ENCODE results near the gene DNAJB6.

DNAJB6 gene

DNA sequence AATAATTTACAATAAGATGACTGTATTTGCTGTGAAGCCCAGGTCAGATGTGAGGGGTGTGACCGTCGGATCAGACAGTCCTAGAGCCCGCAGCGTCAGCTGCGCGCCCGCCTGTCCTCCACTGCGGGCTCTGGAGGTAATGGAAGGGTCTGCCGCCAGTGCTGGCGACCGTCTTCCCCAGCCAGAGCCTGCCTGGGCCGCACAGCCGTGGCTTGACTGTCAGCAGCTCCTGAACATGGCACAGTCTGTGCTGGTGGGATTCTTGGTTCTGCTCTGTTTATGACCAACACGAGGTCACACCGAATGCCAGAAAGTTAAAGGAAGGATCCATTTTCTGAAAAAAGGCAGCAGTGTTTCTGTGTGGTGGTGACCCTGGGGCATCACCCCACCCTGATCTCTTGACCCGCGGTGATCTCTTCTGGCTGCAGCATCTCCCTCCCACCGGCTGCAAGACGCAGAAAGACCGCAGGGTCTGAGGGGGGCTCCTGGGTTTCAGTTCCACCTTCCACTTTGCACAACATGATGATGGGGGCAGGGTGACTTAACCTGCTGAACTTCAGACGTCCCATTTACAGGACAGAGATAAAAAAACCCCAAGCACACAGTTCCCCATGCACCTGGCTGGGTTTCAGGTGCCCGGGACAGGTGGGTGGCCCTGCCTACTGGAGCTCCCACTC is 103.7 kb downstream of the DNAJB6 start (continued):
- TF ChIP-seq, protein P1, sequence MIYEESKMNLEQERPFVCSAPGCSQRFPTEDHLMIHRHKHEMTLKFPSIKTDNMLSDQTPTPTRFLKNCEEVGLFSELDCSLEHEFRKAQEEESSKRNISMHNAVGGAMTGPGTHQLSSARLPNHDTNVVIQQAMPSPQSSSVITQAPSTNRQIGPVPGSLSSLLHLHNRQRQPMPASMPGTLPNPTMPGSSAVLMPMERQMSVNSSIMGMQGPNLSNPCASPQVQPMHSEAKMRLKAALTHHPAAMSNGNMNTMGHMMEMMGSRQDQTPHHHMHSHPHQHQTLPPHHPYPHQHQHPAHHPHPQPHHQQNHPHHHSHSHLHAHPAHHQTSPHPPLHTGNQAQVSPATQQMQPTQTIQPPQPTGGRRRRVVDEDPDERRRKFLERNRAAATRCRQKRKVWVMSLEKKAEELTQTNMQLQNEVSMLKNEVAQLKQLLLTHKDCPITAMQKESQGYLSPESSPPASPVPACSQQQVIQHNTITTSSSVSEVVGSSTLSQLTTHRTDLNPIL (CRISPR knock-in tag; IDR thresholded peaks at IDR 0.05; ENCODE audit: low read depth): no peak

DNA sequence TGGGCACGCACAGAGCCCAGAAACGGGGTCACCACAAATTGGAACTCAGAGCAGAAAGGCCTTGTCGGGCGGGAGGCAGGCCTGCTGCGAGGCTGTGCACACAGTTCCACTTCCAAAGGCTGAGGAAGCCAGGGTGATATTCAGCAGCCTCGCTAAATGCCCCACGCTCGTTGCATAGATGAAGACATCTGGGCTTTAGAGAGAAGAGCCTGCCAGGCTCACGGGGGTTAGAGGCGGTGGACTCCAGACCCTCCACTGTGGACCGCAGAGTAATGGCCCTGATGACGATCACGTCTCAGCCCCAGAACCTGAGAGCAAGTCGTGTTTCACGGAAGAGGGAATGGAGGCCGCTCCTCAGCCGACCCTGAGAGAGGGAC is 104.2 kb downstream of the DNAJB6 start:
- TF ChIP-seq ZC3H10 (CRISPR knock-in tag; IDR thresholded peaks at IDR 0.05) (no peak), ZNF565 (CRISPR knock-in tag; conservative IDR thresholded peaks at IDR 0.05; ENCODE audit: low read depth) (no peak), ISL1 (CRISPR knock-in tag; IDR thresholded peaks at IDR 0.05) (no peak), ESRRG (CRISPR knock-in tag; IDR thresholded peaks at IDR 0.05) (no peak), ZFP3 (CRISPR knock-in tag; IDR thresholded peaks at IDR 0.05) (no peak), GLIS3 (CRISPR knock-in tag; IDR thresholded peaks at IDR 0.05) (no peak), ARNTL (CRISPR knock-in tag; IDR thresholded peaks at IDR 0.05; ENCODE audit: borderline replicate concordance, low read depth) (no peak), RARB (CRISPR knock-in tag; IDR thresholded peaks at IDR 0.05) (no peak), OSR1 (CRISPR knock-in tag; IDR thresholded peaks at IDR 0.05) (no peak), CSDC2 (CRISPR knock-in tag; IDR thresholded peaks at IDR 0.05) (no peak), ZNF8 (CRISPR knock-in tag; IDR thresholded peaks at IDR 0.05) (no peak), ZNF70 (CRISPR knock-in tag; IDR thresholded peaks at IDR 0.05) (no peak), ZFP30 (CRISPR knock-in tag; IDR thresholded peaks at IDR 0.05) (no peak)
- TF ChIP-seq, protein P2, sequence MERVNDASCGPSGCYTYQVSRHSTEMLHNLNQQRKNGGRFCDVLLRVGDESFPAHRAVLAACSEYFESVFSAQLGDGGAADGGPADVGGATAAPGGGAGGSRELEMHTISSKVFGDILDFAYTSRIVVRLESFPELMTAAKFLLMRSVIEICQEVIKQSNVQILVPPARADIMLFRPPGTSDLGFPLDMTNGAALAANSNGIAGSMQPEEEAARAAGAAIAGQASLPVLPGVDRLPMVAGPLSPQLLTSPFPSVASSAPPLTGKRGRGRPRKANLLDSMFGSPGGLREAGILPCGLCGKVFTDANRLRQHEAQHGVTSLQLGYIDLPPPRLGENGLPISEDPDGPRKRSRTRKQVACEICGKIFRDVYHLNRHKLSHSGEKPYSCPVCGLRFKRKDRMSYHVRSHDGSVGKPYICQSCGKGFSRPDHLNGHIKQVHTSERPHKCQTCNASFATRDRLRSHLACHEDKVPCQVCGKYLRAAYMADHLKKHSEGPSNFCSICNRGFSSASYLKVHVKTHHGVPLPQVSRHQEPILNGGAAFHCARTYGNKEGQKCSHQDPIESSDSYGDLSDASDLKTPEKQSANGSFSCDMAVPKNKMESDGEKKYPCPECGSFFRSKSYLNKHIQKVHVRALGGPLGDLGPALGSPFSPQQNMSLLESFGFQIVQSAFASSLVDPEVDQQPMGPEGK (CRISPR knock-in tag; IDR thresholded peaks at IDR 0.05; ENCODE audit: borderline replicate concordance): no peak
- TF ChIP-seq, protein P3, sequence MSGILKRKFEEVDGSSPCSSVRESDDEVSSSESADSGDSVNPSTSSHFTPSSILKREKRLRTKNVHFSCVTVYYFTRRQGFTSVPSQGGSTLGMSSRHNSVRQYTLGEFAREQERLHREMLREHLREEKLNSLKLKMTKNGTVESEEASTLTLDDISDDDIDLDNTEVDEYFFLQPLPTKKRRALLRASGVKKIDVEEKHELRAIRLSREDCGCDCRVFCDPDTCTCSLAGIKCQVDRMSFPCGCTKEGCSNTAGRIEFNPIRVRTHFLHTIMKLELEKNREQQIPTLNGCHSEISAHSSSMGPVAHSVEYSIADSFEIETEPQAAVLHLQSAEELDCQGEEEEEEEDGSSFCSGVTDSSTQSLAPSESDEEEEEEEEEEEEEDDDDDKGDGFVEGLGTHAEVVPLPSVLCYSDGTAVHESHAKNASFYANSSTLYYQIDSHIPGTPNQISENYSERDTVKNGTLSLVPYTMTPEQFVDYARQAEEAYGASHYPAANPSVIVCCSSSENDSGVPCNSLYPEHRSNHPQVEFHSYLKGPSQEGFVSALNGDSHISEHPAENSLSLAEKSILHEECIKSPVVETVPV (CRISPR knock-in tag; IDR thresholded peaks at IDR 0.05): no peak
- ATAC-seq: no peak

DNA sequence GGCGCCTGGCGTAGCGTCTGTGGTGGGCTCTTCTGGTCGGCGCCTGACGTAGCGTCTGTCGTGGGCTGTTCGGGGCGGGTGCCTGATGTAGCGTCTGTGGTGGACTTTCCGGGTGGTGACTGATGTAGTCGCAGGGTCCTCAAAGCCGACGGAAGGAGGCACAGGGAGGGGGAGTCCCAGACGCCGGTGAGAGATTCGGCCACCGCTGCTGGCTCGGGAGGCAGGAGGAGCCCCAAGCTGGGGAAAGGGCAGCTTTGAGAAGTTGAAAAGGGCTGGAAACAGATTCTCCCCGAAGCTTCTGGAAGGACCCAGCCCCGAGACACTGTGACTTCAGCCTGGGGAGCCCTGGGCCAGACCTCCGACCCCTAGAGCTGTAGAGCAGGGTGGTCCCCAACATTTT is 105.7 kb downstream of the DNAJB6 start:
- no peak for TF ChIP-seq ZNF70 (CRISPR knock-in tag; IDR thresholded peaks at IDR 0.05)
- ATAC-seq: no peak

DNA sequence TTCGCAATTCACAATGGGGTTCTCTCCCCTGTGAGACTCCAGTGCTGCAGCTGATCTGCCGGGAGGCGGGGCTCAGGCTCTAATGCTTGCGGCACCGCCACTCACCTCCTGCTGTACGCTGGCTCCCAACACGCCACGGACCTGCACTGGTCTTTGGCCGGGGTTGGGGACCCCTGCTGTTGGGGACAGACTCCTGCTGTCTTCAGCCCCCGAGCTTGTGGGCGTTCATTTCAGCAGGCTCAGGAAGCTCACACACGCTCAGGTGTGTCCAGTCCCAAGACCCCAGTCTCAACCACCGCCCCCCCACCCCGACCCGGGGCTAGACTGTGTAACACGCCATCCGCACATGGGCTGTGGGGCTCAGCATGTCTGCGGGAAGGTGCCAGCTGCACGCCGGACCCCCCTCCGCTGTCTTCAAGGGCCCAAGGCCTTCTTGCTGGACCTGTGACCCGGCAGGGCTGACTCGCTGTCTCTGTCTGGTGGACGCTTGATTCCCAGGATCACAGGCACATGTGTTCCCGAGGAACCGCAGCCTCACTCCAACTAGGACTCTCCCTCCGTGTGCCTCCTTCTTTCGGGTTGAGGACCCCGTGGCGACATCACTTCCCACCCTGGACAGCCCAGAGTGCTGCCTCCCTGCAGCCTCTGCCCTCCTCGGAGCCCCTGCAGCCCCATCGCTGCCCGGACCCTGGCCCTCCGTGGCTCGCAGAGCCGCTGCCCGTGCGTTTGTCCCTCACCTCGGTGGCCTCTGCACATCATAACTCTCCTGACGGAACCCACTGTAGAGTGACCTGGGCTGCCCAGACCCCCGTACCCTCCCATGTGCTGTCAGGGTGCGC is 106.4 kb downstream of the DNAJB6 start:
- ATAC-seq: no peak
- TF ChIP-seq OSR1 (CRISPR knock-in tag; IDR thresholded peaks at IDR 0.05) (no peak), ZFP30 (CRISPR knock-in tag; IDR thresholded peaks at IDR 0.05) (no peak), GLIS3 (CRISPR knock-in tag; IDR thresholded peaks at IDR 0.05) (no peak), ARNTL (CRISPR knock-in tag; IDR thresholded peaks at IDR 0.05; ENCODE audit: borderline replicate concordance, low read depth) (no peak), TOX (CRISPR knock-in tag; IDR thresholded peaks at IDR 0.05; ENCODE audit: borderline replicate concordance) (no peak), ZFP3 (CRISPR knock-in tag; IDR thresholded peaks at IDR 0.05) (no peak)
- TF ChIP-seq, protein P4, sequence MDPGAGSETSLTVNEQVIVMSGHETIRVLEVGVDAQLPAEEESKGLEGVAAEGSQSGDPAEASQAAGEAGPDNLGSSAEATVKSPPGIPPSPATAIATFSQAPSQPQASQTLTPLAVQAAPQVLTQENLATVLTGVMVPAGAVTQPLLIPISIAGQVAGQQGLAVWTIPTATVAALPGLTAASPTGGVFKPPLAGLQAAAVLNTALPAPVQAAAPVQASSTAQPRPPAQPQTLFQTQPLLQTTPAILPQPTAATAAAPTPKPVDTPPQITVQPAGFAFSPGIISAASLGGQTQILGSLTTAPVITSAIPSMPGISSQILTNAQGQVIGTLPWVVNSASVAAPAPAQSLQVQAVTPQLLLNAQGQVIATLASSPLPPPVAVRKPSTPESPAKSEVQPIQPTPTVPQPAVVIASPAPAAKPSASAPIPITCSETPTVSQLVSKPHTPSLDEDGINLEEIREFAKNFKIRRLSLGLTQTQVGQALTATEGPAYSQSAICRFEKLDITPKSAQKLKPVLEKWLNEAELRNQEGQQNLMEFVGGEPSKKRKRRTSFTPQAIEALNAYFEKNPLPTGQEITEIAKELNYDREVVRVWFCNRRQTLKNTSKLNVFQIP (CRISPR knock-in tag; IDR thresholded peaks at IDR 0.05; ENCODE audit: borderline replicate concordance, low read depth): no peak
- TF ChIP-seq, protein P1 (CRISPR knock-in tag; IDR thresholded peaks at IDR 0.05; ENCODE audit: low read depth): no peak

Data from SK-N-SH treated with all-trans-retinoic acid at 6 μM for 48 hours (cell line).